SK-N-SH (cell line): ENCODE data around the gene BNIP5.

Experiments used
- CTCF ChIP-seq: fragments of 200-600 bp; sonication (generic); IDR thresholded peaks from 2 replicates; pipeline ENCODE4 v1.6.1; 2017; ENCODE audit warnings: antibody characterized with exemption, mild to moderate bottlenecking, moderate library complexity
- GABPA ChIP-seq: IDR thresholded peaks from 2 replicates; pipeline ENCODE4 v1.4.0; 2012; ENCODE audit warnings: low read depth, mild to moderate bottlenecking
- JUND ChIP-seq: IDR thresholded peaks from 2 replicates; pipeline ENCODE4 v1.4.0; 2012
- MXI1 ChIP-seq: IDR thresholded peaks from 2 replicates; pipeline ENCODE4 v1.6.1; 2012; ENCODE audit warnings: mild to moderate bottlenecking, low read depth, low read length, improper control_type of control experiment
- NRF1 ChIP-seq: IDR thresholded peaks from 2 replicates; pipeline ENCODE4 v1.6.1; 2012; ENCODE audit warnings: low read depth, mild to moderate bottlenecking, low read length
- POLR2AphosphoS5 ChIP-seq: IDR thresholded peaks from 2 replicates; pipeline ENCODE4 v1.6.1; 2012; ENCODE audit warnings: low read depth, low read length
- REST ChIP-seq: IDR thresholded peaks from 2 replicates; pipeline ENCODE4 v1.6.1; 2012; ENCODE audit warnings: mild to moderate bottlenecking, low read depth, low read length, moderate library complexity
- RFX5 ChIP-seq: IDR thresholded peaks from 2 replicates; pipeline ENCODE4 v1.6.1; 2012; ENCODE audit warnings: mild to moderate bottlenecking, improper control_type of control experiment, low read length
- TAF1 ChIP-seq: IDR thresholded peaks from 2 replicates; pipeline ENCODE4 v1.6.1; 2012; ENCODE audit warnings: low read depth, mild to moderate bottlenecking, low read length, moderate library complexity, borderline replicate concordance
- USF2 ChIP-seq: fragments of 150-350 bp; IDR thresholded peaks from 2 replicates; pipeline ENCODE4 v1.6.1; 2017; ENCODE audit warnings: antibody characterized with exemption, low read length, low read depth, borderline replicate concordance
- YY1 ChIP-seq: IDR thresholded peaks from 2 replicates; pipeline ENCODE4 v1.4.0; 2012; ENCODE audit warnings: low read depth, mild to moderate bottlenecking

- TF ChIP-seq CTCF: no peak
- TF ChIP-seq REST: no peak
- TF ChIP-seq NRF1: no peak
- no peak for TF ChIP-seq USF2
- TF ChIP-seq TAF1: no peak
- no peak for TF ChIP-seq POLR2AphosphoS5
- no peak for TF ChIP-seq RFX5
- no peak for TF ChIP-seq YY1
- no peak for TF ChIP-seq MXI1
- TF ChIP-seq GABPA: no peak
- no peak for TF ChIP-seq JUND
Observed at GRCh38 chr6:36364669-36365479, 28.2 kb upstream of the BNIP5 start.
